NCI-H2196 treated with DMSO at 0.1 percent for 48 hours (cell line): Measurements from ENCODE around the gene ABCA13.

ENCODE experiments used
- DNase-seq: peaks from one replicate; lab custom pipeline; 2025; ENCODE audit not compliant: unreplicated experiment; lab: John Stamatoyannopoulos, UW

The ABCA13 gene

DNA sequence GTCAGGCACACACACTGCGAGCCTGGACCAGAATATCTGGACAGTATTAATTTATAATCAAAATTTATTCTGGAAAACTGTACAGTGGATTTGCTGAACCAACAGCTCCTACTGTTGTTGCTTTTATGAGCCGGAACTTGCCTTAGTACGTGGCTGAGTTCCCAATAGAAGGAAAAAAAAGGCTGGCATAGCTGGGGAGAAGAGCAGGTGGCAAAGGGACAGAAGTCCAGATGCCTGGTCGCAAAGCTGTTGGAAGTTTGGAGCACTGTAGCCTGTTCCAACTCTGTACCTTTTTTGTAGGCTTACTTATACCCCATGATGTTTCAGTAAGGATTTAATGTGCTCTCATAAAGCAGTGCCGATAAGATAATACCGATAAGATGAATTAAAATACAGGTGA is 333.8 kb downstream of the ABCA13 start:
- DNase-seq: no peak

DNA sequence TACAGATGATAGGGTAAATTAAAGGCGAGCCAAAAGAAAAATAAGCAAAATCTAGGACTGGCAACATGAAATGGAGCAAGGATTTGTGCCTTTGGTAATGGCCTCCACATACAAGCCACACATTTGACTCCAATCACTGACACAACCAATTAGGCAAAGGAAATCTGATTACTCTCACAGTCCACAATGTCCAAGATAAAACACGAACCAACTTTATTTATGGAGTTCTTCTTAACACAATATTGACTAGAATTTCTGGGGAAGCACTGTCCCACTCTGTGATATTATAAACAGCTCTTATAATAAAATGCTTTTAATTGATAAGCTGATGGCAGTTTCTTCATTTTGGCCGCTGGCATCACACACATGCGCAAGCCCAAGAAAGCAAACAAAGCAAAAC is 334.2 kb downstream of the ABCA13 start:
- no peak for DNase-seq

DNA sequence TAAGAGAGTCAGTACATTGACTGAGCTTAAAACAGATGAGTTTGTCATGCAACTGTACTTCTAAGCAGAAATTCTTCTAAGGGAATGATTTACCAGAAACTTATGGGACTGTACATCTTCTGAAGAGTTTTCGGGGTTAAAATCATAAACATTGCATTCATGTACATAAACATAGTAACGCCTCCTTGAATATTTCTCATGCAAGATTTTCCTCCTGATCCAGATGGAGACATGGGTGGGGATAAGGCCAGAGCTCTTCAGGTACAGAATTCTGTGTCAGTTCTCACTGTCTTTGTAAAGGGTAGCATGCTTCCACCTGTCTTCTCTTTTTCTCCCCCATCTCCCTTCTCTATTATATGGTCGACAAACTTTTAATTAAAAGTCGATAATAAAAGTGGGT is 335.3 kb downstream of the ABCA13 start:
- no peak for DNase-seq

- no peak for DNase-seq
These were observed 339.8 kb downstream of the ABCA13 start for GRCh38 chr7:48511080-48511479.

DNA sequence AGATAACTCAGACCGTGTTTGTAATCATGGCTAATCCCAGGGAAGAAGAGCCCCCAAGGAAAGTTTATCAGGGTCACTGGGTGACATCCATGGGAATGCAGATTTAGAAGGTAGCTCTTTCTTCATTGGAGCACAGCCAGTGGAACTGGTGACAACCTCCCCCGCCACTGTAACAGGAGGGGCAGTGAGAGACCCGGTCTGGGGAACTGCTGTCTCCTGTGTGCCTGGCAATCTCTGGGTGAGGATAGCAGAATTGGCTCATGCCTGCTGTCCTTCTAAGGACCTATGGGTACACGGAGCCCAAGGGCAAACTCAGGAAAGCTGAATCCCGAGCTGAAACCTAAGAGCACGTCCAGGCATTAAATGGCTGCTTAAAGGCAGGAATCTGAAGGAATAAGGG is 341.6 kb downstream of the ABCA13 start:
- DNase-seq: no peak

- DNase-seq: no peak
These were observed 343.9 kb downstream of the ABCA13 start for GRCh38 chr7:48515171-48515570.

DNA sequence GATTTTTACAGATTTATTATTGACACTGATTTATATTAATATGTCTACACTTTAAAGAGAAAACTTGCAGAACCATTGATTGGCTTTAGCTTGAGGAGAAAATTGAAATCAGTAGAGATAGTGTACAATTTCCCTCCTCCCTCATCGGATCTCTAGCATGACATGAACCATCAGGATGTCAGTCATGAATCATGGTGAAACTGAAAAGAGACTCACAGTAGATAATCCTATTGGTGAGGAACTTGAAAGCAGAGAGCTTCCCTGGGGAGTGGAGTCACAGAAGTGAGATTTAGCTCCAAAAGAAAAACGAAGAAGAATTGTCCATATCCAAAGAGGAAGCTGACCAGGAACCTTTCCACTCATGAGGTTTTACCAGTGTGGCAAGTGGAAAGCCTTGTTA is 346.8 kb downstream of the ABCA13 start:
- DNase-seq: no peak

DNA sequence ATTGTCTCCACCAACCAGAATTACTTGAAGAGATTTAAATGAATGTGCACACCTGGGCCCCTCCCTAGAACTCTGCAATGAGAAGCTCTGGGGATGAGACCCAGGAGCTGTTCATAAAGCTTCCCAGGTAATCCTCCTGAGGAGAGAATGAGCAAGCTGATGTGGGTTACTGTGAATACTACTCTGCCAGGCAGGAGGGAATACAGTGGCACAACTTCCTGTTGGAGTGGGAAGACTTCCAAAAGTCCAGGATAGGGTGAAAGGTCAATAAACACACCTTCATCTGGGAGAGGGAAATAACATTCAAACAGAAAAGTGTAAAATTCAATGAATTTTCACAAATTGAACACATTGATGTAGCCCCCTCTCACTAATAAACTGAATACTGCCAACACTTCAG is 351.4 kb downstream of the ABCA13 start:
- DNase-seq: no peak

DNA sequence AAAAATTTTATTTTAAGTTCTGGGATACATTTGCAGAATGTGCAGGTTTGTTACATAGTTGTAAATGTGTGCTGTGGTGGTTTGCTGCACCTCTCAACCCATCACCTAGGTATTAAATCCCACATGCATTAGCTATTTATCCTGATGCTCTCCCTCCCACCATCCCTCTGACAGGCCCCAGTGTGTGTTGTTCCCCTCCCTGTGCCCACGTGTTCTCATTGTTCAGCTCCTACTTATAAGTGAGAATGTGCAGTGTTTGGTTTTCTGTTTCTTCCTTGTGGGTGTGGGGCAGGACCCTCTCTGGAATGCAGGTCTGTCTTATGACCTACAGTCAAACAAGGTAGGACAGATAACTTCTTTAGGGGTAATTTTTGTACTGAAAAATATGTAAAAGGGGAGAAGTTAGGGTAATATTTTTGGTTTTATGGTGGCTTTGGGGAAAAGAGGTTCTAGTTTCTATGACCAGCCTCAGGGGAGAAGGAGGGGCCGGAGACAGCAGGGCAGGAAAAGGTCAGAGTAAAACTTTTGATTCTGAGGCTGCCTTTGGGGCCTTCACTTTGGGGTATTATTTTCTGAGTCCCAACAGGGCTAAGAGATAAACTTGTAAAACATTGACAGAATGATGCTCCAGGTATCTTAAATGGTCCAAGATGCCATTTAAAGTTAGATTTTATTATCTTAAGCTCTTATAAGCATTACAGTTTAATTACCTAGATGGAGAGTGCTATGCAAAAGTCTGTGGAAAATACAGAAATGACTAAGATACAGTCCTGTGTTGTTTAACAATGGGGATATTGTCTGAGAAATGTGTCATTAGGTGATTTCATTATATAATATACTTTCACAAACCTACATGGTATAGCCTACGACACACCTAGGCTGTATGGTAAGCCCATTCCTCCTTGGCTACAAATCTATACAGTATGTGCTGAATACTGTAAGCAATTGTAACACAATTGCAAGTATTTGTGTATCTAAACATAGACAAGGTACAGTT is 354.8 kb downstream of the ABCA13 start:
- no peak for DNase-seq

GRCh38 chr7:48528646-48529045 is 357.4 kb downstream of the ABCA13 start:
- no peak for DNase-seq

GRCh38 chr7:48537561-48537960 is 366.3 kb downstream of the ABCA13 start:
- DNase-seq: no peak

- DNase-seq: no peak
These were observed 369.5 kb downstream of the ABCA13 start for GRCh38 chr7:48540746-48541145.

- no peak for DNase-seq
These were observed 377.4 kb downstream of the ABCA13 start for GRCh38 chr7:48548667-48549066.

- no peak for DNase-seq
These were observed 380.4 kb downstream of the ABCA13 start for GRCh38 chr7:48551652-48552051.

DNA sequence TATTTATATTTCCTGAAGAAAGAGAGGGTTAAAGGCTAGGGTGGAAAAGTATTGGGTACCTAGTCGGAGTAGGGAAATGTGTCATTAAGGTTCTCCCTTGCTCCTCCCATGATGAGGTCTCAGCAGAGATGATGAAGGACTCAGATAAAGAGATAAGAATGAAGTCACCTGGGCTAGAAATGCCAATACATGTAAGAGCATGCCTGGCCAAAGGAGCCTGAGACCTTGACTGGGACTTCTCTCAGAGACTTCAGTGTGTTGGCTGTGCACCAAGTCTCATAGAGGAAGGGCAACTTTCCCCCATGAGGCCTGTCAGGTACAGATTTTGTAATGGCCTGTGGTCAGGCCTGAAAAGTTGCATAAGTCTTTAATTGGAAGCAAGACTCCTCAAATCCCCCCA is 392.1 kb downstream of the ABCA13 start:
- DNase-seq: no peak

- DNase-seq: no peak
These were observed 404.3 kb downstream of the ABCA13 start for GRCh38 chr7:48575516-48575915.

DNA sequence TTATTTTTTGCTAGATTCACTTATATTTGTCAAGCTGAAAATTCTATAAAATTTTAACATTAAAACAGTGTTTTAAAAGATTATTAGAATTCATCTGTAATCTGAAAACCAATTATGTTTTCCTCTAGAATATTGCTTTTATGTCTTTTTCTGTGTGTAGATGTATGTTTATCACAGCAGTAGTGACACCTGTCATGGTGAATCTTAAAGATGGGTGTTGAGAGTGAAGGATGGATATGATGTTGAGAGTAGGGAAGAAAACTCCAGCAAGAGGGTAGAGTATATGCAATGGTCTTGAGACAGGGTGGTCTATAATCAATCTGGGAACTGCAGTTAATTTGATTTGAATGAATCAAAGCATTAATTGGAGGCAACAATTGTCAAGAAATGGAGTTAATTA is 416.2 kb downstream of the ABCA13 start:
- no peak for DNase-seq

DNA sequence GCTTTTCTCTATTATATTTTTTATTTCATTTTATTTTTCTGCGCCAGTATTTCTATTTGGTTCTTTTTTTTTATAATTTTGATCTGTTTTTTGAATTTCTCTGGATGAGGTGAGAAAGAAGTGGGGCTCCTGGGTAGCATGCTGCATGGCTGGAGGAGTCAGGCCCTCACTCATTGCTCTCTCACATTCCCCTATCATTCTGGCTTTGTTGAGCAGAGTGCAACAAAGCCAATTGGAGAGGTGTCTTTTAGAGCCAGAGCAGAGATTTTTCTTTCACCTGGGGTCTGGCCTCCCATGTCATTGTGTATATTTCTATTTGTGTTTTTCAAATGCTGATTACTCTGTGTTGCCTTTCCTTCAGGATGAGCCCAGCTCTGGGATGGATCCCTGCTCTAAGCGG is 423.1 kb downstream of the ABCA13 start:
- DNase-seq: no peak

DNA sequence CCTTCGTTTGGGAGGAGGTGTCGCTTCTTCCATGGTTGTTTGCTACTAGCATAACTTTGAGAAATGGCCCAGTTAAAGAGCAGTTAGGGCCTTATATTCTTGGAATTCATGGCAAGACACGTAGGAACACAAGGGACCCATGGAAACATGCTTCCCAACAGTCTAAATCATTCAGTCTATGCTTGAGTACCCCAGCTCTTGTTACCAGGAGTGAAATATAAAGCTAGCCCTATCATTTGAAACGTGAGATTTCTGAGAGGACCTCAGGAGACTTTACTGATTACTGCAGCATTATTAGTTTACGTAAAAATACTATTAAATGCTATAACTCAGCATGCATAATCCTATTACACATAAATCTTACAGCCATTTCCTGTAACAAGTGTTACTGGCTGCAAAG is 424.5 kb downstream of the ABCA13 start:
- DNase-seq: no peak

- no peak for DNase-seq
These were observed 439.4 kb downstream of the ABCA13 start for GRCh38 chr7:48610705-48611104.

DNA sequence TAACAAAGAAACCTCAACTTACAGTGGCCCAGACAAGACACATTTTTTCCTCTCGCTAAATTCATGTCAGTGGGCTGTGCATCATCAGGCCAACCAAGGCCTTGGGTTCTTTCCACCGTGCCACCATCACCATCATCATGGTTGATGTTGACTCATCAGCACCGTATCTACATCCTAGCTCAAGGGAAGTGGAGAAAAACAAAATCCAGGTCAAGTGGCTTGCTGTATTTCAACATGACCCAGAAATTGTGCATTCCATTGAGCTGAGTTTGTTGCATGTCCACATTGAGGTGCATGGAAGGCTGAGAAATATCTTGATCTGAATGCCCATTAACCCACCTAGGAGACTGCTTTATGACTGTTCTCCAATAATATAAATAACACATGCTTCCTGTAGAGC is 440.7 kb downstream of the ABCA13 start:
- DNase-seq: no peak

GRCh38 chr7:48617508-48617907 is 446.2 kb downstream of the ABCA13 start:
- DNase-seq: no peak

- no peak for DNase-seq
These were observed 446.7 kb downstream of the ABCA13 start for GRCh38 chr7:48617993-48618392.
